Activated CD8-positive, alpha-beta memory T cell treated with anti-CD3 and anti-CD28 coated beads, Interleukin-2, amount 50 U/mL, for 1 hour (primary cell): ENCODE data around the gene MTOR.
"Not testable (repeated sequence)": the region's sequence is repeated elsewhere in the genome, so short reads cannot be mapped to it uniquely, and the experiment has no call there.

ENCODE experiments used
- DNase-seq: peaks from one replicate; pipeline ENCODE4 v3.0.0-alpha.2; 2020; ENCODE audit errors: extremely low read depth

The MTOR gene

GRCh38 chr1:11180342-11180744 lies 82.0 kb downstream of the MTOR start:
- no peak for DNase-seq

GRCh38 chr1:11179749-11180148 lies 82.6 kb downstream of the MTOR start:
- DNase-seq = not testable (repeated sequence)

- no peak for DNase-seq
These were observed 83.2 kb downstream of the MTOR start for GRCh38 chr1:11179125-11179524.

DNA sequence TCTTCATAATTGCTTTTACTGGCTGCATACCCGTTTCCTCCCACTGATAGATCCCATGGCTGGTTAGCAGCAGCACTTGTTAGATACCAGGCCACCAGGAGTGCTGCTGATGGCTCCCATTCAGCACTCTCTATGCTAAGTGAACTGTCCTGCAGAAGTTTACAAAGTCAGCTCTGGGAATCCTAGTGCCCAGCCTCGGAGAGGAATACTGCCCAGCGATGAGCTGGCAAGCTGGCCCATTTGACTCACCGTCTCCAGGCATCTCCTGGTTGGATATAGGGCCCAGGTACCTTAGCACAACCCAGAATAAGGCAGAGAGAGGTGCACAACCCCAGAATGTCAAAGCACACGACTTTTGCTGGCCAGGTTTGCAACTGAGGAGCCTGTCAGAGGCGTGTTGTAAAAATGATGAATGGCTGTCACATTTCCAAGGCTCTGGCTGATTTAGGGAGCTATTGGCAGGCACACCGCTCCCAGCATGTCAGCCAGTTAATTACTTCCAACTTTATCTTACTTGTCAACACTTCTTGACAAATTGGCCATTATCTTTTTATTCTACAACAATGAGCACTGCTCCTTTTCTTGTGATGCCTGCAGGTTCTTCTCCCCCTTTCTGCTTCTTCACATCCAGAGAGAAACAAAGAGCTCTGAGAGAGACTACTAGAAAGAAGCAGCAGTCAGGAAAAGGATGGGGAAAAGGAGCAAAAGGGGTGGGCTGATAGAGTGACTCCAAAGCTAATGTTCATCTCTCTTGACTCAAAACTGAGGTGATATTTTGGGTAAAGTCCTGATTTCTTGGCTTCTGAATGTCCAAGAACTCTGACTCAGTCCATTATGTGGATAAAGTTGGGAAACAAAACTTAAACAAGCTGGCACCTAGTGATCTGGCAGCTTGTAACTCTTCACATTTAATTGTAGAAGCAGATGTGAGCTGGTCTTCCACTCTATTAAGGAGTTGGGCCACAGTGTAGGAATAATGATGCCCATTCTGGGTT lies 84.0 kb downstream of the MTOR start:
- DNase-seq = no peak

DNA sequence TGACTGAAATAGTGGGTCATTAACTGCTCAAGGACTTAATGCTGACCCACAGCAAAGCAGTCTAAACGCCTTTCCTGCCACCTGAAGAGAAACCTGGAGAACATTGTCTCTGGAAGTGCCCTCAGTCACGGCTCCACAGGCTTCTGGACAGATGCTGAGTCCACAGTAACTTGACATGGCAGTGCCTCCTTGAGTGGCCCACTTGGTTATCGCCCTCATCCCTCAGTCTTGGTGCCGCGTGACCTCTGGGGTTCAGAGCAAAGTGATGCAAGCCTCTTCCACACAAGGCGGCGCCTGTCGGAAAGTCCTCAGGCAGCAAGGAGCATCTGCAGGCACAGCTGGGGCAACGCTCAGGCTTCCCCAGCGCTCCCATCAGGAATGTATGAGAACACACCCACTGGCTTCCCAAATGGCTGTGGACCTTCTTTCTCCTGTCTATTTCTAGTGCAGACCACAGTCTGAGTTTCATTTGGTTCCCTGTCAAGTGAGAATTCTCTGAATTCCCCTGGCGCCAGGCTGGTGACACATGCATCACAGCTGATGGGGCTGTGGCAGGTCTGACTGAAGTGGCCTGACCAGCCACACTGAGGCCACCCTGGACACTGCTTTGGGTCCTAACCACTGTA lies 86.2 kb downstream of the MTOR start:
- DNase-seq = no peak

DNA sequence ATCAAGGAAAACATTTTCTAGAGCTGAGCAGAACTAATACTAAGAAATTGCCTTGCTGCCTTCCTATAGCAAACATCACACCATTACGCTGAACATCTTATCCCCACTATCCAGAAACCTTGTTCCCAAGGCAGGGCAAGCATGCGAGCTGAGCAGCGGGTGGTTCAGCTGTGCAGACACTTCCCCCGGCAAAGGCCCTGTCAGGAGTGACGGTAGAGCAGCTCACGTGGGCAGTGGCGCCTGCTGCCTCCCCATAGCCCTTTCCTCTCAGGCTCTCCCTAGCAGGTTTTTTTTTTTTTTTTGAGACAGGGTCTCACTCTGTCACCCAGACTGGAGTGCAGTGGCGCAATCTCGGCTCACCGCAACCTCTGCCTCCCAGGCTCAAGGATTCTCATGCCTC lies 86.9 kb downstream of the MTOR start:
- no peak for DNase-seq

GRCh38 chr1:11174261-11174942 lies 87.9 kb downstream of the MTOR start:
- no peak for DNase-seq

GRCh38 chr1:11170102-11170501 lies 92.2 kb downstream of the MTOR start:
- no peak for DNase-seq

GRCh38 chr1:11169202-11169601 lies 93.1 kb downstream of the MTOR start:
- DNase-seq = no peak

- DNase-seq = no peak
These were observed 93.6 kb downstream of the MTOR start for GRCh38 chr1:11168731-11169130.

GRCh38 chr1:11166744-11167143 lies 95.6 kb downstream of the MTOR start:
- not testable (repeated sequence) for DNase-seq

GRCh38 chr1:11162752-11163151 lies 99.6 kb downstream of the MTOR start:
- DNase-seq = not testable (repeated sequence)

- no peak for DNase-seq
These were observed 103.5 kb downstream of the MTOR start for GRCh38 chr1:11158720-11159321.

- DNase-seq = no peak
These were observed 104.1 kb downstream of the MTOR start for GRCh38 chr1:11158291-11158690.

GRCh38 chr1:11157867-11158266 lies 104.5 kb downstream of the MTOR start:
- no peak for DNase-seq

GRCh38 chr1:11157394-11157793 lies 105.0 kb downstream of the MTOR start:
- DNase-seq = no peak

GRCh38 chr1:11156963-11157362 lies 105.4 kb downstream of the MTOR start:
- no peak for DNase-seq

GRCh38 chr1:11156441-11156840 lies 105.9 kb downstream of the MTOR start:
- DNase-seq = no peak

GRCh38 chr1:11153184-11153583 lies 109.2 kb downstream of the MTOR start:
- DNase-seq = no peak

DNA sequence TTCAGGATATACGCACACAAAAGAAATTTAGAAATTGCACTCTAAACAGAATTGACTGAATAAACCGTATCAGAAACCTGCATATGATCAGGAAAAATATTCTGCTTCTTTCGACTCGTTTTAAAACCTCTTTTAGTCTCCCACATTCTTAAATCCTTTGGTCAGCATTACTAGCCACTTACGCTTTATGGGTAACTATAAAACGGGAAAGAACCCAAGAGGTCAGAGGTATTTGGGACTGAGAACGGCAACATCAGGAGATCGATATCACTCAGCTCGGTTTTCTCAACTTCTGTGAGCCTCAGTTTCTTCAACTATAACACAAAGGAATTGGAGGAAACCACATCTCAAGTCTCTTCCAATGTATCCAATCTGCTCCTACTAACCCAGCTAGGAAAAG lies 109.6 kb downstream of the MTOR start:
- no peak for DNase-seq

DNA sequence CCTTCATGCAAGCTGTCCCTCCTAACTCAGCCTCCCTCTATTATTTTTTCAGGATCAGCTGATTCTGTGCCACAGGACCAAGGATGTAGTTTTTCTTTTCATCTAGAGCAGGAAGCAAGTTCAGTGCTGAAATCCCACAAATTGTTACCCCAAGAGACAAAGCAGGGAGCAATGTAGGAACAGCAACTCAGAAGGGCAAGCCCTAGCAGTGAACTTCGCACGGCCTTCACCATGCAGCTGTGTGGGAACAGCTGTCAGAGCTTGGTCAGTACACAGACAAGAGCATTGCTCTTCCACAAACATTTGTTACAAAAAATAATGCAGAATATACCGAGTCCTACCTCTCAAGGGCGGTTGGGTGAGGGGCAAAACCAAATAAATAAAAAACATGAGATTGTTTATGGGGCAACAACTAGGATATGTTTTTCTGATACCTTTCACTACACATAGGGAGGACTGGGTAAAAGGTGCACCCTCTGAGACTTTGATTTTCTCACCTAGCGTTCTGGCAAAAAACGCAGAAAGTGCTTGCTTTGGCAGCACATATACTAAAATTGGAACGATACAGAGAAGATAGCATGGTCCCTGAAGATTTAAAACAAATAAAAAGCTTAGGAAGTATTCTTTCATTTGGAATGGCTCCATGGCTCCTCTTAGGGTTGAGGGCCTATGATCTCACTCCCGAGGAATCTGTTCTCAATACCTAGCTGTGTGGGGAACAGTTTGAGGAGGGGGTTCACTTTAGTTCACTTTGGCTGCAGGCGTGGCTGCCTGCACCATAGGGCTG lies 110.3 kb downstream of the MTOR start:
- DNase-seq = no peak
